Liver (tissue), 9 donors: ENCODE data around the gene SUGT1. TPM values are rescaled to one million over a fixed set of nuclear protein-coding genes. Genes with fewer than 3 reads are reported as not detected.
"Not testable (repeated sequence)": the region's sequence is repeated elsewhere in the genome, so short reads cannot be mapped to it uniquely, and the experiment has no call there.

ENCODE experiments used
- DNase-seq: peaks from one replicate; pipeline ENCODE4 v3.0.0-alpha.2; 2017; ENCODE audit warnings: low spot score
- H3K27ac ChIP-seq, 2 donors: one replicate each; pipeline ENCODE4 v1.7.0; 2013; ENCODE audit warnings: inconsistent platforms in 2 of 2, low read length in 2 of 2, control low read depth in 1 of 2, low read depth in 1 of 2, mild to moderate bottlenecking in 1 of 2
- H3K27me3 ChIP-seq, 4 donors: one replicate each; pipeline versions ENCODE4 v1.6.1 to v1.7.0; 2013; ENCODE audit warnings: low read length in 3 of 4, inconsistent platforms in 1 of 4, mild to moderate bottlenecking in 1 of 4, moderate library complexity in 1 of 4; ENCODE audit not compliant: control insufficient read depth in 4 of 4, insufficient read depth in 4 of 4
- H3K36me3 ChIP-seq, 4 donors: one replicate each; pipeline versions ENCODE4 v1.6.1 to v1.7.0; 2013; ENCODE audit warnings: low read length in 3 of 4, mild to moderate bottlenecking in 3 of 4, low read depth in 1 of 4, moderate library complexity in 1 of 4; ENCODE audit not compliant: control insufficient read depth in 4 of 4, insufficient read depth in 3 of 4
- H3K4me1 ChIP-seq, 4 donors: one replicate each; pipeline versions ENCODE4 v1.6.1 to v1.7.0; 2013; ENCODE audit warnings: low read length in 3 of 4, mild to moderate bottlenecking in 3 of 4, moderate library complexity in 1 of 4; ENCODE audit not compliant: control insufficient read depth in 4 of 4, insufficient read depth in 4 of 4
- H3K4me3 ChIP-seq, 3 donors: one replicate each; pipeline versions ENCODE4 v1.6.1 to v1.7.0; 2013; ENCODE audit warnings: low read length in 3 of 3, control low read depth in 1 of 3, low read depth in 1 of 3, mild to moderate bottlenecking in 1 of 3
- H3K9ac ChIP-seq, 2 donors: one replicate each; pipeline ENCODE4 v1.7.0; 2013; ENCODE audit warnings: low read length in 2 of 2, mild to moderate bottlenecking in 2 of 2, moderate library complexity in 2 of 2, control low read depth in 1 of 2, low read depth in 1 of 2
- H3K9me3 ChIP-seq, 4 donors: one replicate each; pipeline versions ENCODE4 v1.6.1 to v1.7.0; 2013; ENCODE audit warnings: low read length in 3 of 4; ENCODE audit not compliant: control insufficient read depth in 4 of 4
- FOXA1 ChIP-seq: IDR thresholded peaks from 2 replicates; pipeline ENCODE4 v1.6.1; 2016; ENCODE audit warnings: antibody characterized with exemption
- FOXA2 ChIP-seq: IDR thresholded peaks from 2 replicates; pipeline ENCODE4 v1.6.1; 2016; ENCODE audit warnings: antibody characterized with exemption
- GABPA ChIP-seq, 2 donors: IDR thresholded peaks in 1 of 2; conservative IDR thresholded peaks in 1 of 2; 2 replicates each; pipeline ENCODE4 v1.6.1; 2016; ENCODE audit warnings: antibody characterized with exemption in 2 of 2, mild to moderate bottlenecking in 1 of 2, moderate library complexity in 1 of 2
- HNF4G ChIP-seq: IDR thresholded peaks from 2 replicates; pipeline ENCODE4 v1.6.1; 2016; ENCODE audit warnings: antibody characterized with exemption
- NR2F2 ChIP-seq: IDR thresholded peaks from 2 replicates; pipeline ENCODE4 v1.6.1; 2016; ENCODE audit warnings: antibody characterized with exemption
- RAD21 ChIP-seq, 2 donors: IDR thresholded peaks; 2 replicates each; pipeline ENCODE4 v1.6.1; 2016; ENCODE audit warnings: antibody characterized with exemption in 2 of 2, mild to moderate bottlenecking in 2 of 2
- SP1 ChIP-seq: IDR thresholded peaks from 2 replicates; pipeline ENCODE4 v1.6.1; 2018; ENCODE audit warnings: antibody characterized with exemption, mild to moderate bottlenecking
- TAF1 ChIP-seq: conservative IDR thresholded peaks from 2 replicates; pipeline ENCODE4 v1.6.1; 2016; ENCODE audit warnings: antibody characterized with exemption, mild to moderate bottlenecking
- YY1 ChIP-seq: IDR thresholded peaks from 2 replicates; pipeline ENCODE4 v1.6.1; 2016; ENCODE audit warnings: antibody characterized with exemption, mild to moderate bottlenecking
- WGBS: extraction: QIAGEN DNeasy Blood & Tissue Kit; methylation state at CpG from one replicate; pipeline ENCODE4 v1.1.7; 2013; 5-methylcytosine and 5-hydroxymethylcytosine counted together
- polyA plus RNA-seq, 2 donors: library from polyadenylated mRNA; stranded (reverse) in 1 of 2; unstranded in 1 of 2; fragments of 200-250 nt in 1 of 2; fragments of >200 nt in 1 of 2; fragmentation: Nextera tagmentation in 1 of 2; extraction: Ambion mirVana in 1 of 2; gene quantifications; one replicate each; pipeline versions ENCODE4 v1.2.1 to v1.2.3, GENCODE V29; 2013 to 2015
- total RNA-seq, 2 donors: library from RNA; depleted of rRNA; stranded (reverse); fragments of >200 nt; gene quantifications; one replicate each; pipeline ENCODE4 v1.2.3, GENCODE V29; 2014
- TF ChIP-seq, protein P1 (sequence below): fragments of 150-350 bp; IDR thresholded peaks from 2 replicates; pipeline ENCODE4 v1.5.1; 2017; ENCODE audit warnings: improper control_type of control experiment, low read depth, low read length; ENCODE audit not compliant: missing input control
- TF ChIP-seq, protein P2 (sequence below): IDR thresholded peaks from 2 replicates; pipeline ENCODE4 v1.6.1; 2016; ENCODE audit warnings: antibody characterized with exemption
- TF ChIP-seq, protein P3 (sequence below): IDR thresholded peaks from 2 replicates; pipeline ENCODE4 v1.6.1; 2016; ENCODE audit warnings: antibody characterized with exemption, mild to moderate bottlenecking
- donor health status: healthy.
- donor health status: healthy.
- donor health status: healthy.
- donor health status: healthy.
- donor health status: healthy.

Gene SUGT1
- total and polyA plus RNA-seq, 4 donors = 15.5 to 24.9 (median 20.8) TPM

DNA sequence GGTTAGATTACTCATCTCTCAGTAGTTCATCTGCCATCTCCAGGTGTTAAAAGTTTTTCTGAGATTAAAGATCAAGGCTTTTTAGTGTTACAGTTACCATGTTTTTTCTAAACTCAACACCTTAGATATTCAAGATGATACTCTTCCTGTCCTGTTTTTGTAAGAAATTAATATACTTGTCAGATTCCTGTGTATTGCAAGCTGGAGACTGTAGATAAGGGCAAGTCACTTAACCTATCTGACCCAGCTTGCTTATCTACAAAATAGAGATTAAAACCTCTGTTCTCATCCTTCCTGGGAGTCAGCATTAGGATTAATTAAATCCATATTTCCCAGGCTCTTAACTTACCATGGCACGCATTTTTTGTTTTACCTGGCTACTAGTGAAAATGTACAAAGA lies 25.2 kb downstream of the SUGT1 start:
- H3K9me3 ChIP-seq = no peaks in the 10 kb centered on the region
- H3K4me1 ChIP-seq = no peaks in the 10 kb centered on the region
- peaks cover 4 to 41% (median 31%) of the 10 kb centered on the region in 4 donors for H3K36me3 ChIP-seq
- H3K27ac ChIP-seq = no peak overlapping the region
- H3K4me3 ChIP-seq = no peak overlapping the region
- H3K27me3 ChIP-seq = no peaks in the 10 kb centered on the region
- DNase-seq = no peak
- WGBS = 96% methylated on average over 1 of the region's 1 CpG
- H3K9ac ChIP-seq = no peak overlapping the region
- no peak for TF ChIP-seq SP1
- no peak for TF ChIP-seq RAD21 (IDR thresholded peaks at IDR 0.05)
- TF ChIP-seq FOXA1 = no peak

DNA sequence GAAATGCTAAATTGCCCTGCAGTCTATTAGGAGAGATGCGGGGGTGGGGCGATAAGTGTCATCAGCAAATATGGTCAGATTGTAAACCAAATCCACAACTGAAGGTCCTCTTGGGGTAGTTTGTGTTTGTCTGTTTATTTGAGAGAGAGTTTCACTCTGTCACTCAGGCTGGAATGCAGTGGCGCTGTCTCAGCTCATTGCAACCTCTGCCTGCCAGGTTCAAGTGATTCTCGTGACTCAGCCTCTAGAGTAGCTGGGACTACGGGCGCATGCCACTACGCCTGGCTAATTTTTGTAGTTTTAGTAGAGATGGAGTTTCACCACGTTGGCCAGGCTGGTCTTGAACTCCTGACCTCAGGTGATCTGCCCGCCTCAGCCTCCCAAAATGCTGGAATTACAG lies 33.2 kb downstream of the SUGT1 start:
- 97% methylated on average over 9 of the region's 9 CpGs for WGBS

DNA sequence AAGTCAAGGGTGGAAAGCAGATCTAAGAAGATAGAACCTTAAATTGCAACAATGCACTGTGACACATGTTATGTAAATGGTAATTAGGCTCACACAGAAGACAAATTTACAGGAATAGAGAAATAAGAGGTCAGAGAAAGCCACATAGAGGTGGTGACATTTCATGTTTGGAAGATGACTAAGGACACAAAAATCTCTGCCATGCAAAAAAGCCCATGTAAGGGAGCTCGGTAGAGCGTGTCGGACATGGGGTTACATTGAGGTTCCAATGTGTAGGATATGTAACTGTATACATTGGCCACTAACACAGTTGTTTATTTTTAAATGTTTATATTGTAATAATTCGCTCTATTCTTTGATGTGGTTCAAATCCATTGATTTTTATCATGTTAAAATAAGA lies 33.7 kb downstream of the SUGT1 start:
- 95% methylated on average over 4 of the region's 4 CpGs for WGBS
- TF ChIP-seq FOXA2 (no peak), HNF4G (no peak), TAF1 (no peak), NR2F2 (no peak), YY1 (no peak)
- TF ChIP-seq, protein P1, sequence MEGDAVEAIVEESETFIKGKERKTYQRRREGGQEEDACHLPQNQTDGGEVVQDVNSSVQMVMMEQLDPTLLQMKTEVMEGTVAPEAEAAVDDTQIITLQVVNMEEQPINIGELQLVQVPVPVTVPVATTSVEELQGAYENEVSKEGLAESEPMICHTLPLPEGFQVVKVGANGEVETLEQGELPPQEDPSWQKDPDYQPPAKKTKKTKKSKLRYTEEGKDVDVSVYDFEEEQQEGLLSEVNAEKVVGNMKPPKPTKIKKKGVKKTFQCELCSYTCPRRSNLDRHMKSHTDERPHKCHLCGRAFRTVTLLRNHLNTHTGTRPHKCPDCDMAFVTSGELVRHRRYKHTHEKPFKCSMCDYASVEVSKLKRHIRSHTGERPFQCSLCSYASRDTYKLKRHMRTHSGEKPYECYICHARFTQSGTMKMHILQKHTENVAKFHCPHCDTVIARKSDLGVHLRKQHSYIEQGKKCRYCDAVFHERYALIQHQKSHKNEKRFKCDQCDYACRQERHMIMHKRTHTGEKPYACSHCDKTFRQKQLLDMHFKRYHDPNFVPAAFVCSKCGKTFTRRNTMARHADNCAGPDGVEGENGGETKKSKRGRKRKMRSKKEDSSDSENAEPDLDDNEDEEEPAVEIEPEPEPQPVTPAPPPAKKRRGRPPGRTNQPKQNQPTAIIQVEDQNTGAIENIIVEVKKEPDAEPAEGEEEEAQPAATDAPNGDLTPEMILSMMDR = no peak
- TF ChIP-seq, protein P2, sequence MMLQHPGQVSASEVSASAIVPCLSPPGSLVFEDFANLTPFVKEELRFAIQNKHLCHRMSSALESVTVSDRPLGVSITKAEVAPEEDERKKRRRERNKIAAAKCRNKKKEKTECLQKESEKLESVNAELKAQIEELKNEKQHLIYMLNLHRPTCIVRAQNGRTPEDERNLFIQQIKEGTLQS = no peak
- peaks cover 9 to 40% (median 23%) of the 10 kb centered on the region in 4 donors for H3K36me3 ChIP-seq
- no peak overlapping the region for H3K9ac ChIP-seq
- H3K9me3 ChIP-seq = no peaks in the 10 kb centered on the region
- DNase-seq = no peak
- H3K4me1 ChIP-seq = no peaks in the 10 kb centered on the region
- H3K4me3 ChIP-seq = no peak overlapping the region
- H3K27ac ChIP-seq = no peak overlapping the region
- H3K27me3 ChIP-seq = no peaks in the 10 kb centered on the region

More for the DNA sequence above, 33.2 kb downstream of the SUGT1 start:
- not testable (repeated sequence) for H3K9me3 ChIP-seq, DNase-seq, H3K27me3 ChIP-seq, H3K27ac ChIP-seq, H3K4me3 ChIP-seq, H3K4me1 ChIP-seq, H3K9ac ChIP-seq
- H3K36me3 ChIP-seq = peaks cover 9 to 45% (median 25%) of the 10 kb centered on the region in 4 donors

DNA sequence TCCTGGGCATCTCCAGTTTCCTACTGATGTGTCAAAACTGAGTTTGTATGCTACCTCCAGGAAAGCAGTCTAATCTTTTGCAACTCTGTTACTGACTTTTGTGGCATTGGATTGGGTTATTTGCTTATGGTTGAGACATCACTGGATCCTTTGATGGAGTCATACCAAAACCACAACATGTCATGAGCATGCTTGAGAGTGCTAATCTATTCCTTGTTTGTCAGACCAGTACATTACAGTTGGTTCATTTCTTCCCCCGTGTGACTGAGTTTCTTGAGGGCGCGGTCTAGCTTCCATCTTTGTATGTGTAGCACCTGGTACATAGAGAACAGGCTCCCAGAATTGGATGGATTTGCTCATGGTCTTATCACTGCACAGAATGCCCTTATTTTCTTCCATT lies 43.2 kb downstream of the SUGT1 start:
- no peaks in the 10 kb centered on the region for H3K9me3 ChIP-seq
- peaks cover 0 to 7% (median 1%) of the 10 kb centered on the region in 4 donors for H3K36me3 ChIP-seq
- no peak for DNase-seq
- WGBS = 93% methylated on average over 3 of the region's 3 CpGs
- no peaks in the 10 kb centered on the region for H3K4me1 ChIP-seq
- TF ChIP-seq GABPA (IDR thresholded peaks at IDR 0.05 in 1 of 2, conservative IDR thresholded peaks at IDR 0.05 in 1 of 2) (no peak), TAF1 (no peak), HNF4G (no peak), SP1 (no peak)
- TF ChIP-seq, protein P3, sequence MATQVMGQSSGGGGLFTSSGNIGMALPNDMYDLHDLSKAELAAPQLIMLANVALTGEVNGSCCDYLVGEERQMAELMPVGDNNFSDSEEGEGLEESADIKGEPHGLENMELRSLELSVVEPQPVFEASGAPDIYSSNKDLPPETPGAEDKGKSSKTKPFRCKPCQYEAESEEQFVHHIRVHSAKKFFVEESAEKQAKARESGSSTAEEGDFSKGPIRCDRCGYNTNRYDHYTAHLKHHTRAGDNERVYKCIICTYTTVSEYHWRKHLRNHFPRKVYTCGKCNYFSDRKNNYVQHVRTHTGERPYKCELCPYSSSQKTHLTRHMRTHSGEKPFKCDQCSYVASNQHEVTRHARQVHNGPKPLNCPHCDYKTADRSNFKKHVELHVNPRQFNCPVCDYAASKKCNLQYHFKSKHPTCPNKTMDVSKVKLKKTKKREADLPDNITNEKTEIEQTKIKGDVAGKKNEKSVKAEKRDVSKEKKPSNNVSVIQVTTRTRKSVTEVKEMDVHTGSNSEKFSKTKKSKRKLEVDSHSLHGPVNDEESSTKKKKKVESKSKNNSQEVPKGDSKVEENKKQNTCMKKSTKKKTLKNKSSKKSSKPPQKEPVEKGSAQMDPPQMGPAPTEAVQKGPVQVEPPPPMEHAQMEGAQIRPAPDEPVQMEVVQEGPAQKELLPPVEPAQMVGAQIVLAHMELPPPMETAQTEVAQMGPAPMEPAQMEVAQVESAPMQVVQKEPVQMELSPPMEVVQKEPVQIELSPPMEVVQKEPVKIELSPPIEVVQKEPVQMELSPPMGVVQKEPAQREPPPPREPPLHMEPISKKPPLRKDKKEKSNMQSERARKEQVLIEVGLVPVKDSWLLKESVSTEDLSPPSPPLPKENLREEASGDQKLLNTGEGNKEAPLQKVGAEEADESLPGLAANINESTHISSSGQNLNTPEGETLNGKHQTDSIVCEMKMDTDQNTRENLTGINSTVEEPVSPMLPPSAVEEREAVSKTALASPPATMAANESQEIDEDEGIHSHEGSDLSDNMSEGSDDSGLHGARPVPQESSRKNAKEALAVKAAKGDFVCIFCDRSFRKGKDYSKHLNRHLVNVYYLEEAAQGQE = no peak
- no peak overlapping the region for H3K4me3 ChIP-seq
- no peak overlapping the region for H3K9ac ChIP-seq
- no peak overlapping the region for H3K27ac ChIP-seq
- H3K27me3 ChIP-seq = no peaks in the 10 kb centered on the region
